Lung (tissue), 12 donors: ENCODE results near the gene PIGX. TPM values are rescaled to one million over a fixed set of nuclear protein-coding genes. Genes with fewer than 3 reads are reported as not detected.

ENCODE experiments used
- ATAC-seq: fragments of 200-7000 bp; cut with Tn5 transposase; one replicate; pipeline ENCODE4 v1.9.1; 2020; ENCODE audit warnings: moderate number of reproducible peaks; ENCODE audit not compliant: insufficient read depth, low FRiP score
- DNase-seq, 3 donors: peaks; one replicate each; pipeline ENCODE4 v3.0.0-alpha.2; 2013 to 2017
- H3K27ac ChIP-seq, 2 donors: one replicate each; pipeline ENCODE4 v1.5.1; 2013; ENCODE audit warnings: mild to moderate bottlenecking in 2 of 2, moderate library complexity in 2 of 2, control low read depth in 1 of 2, inconsistent platforms in 1 of 2, low read depth in 1 of 2, low read length in 1 of 2
- H3K27me3 ChIP-seq, 3 donors: one replicate each; pipeline ENCODE4 v1.5.1; 2013; ENCODE audit warnings: low read length in 2 of 3; ENCODE audit not compliant: control insufficient read depth in 3 of 3, insufficient read depth in 3 of 3
- H3K36me3 ChIP-seq, 4 donors: one replicate each; pipeline ENCODE4 v1.5.1; 2013; ENCODE audit warnings: low read length in 4 of 4, mild to moderate bottlenecking in 1 of 4, moderate library complexity in 1 of 4; ENCODE audit not compliant: control insufficient read depth in 4 of 4, insufficient read depth in 4 of 4
- H3K4me1 ChIP-seq, 5 donors: one replicate each; pipeline ENCODE4 v1.5.1; 2013; ENCODE audit warnings: low read length in 5 of 5, mild to moderate bottlenecking in 2 of 5, moderate library complexity in 1 of 5; ENCODE audit not compliant: control insufficient read depth in 5 of 5, insufficient read depth in 5 of 5
- H3K4me3 ChIP-seq: one replicate; pipeline ENCODE4 v1.5.1; 2013; ENCODE audit warnings: mild to moderate bottlenecking, control low read depth, moderate library complexity
- H3K9ac ChIP-seq, 2 donors: one replicate each; pipeline ENCODE4 v1.5.1; 2013; ENCODE audit warnings: low read length in 2 of 2, control low read depth in 1 of 2; ENCODE audit not compliant: insufficient read depth in 1 of 2
- H3K9me3 ChIP-seq, 4 donors: one replicate each; pipeline ENCODE4 v1.5.1; 2013; ENCODE audit warnings: low read length in 3 of 4, mild to moderate bottlenecking in 1 of 4, moderate library complexity in 1 of 4; ENCODE audit not compliant: control insufficient read depth in 4 of 4, insufficient read depth in 3 of 4
- WGBS, 2 donors: extraction: QIAGEN DNeasy Blood & Tissue Kit; methylation state at CpG; one replicate each; pipeline ENCODE4 v1.1.7; 2013; 5-methylcytosine and 5-hydroxymethylcytosine counted together
- polyA plus RNA-seq, 2 donors: library from polyadenylated mRNA; stranded (reverse); fragments of 200-250 nt; gene quantifications; one replicate each; pipeline ENCODE4 v1.2.1, GENCODE V29; 2013
- total RNA-seq, 2 donors: library from RNA; depleted of rRNA in 1 of 2; stranded (reverse); fragments of >200 nt in 1 of 2; gene quantifications; one replicate each; pipeline ENCODE4 v1.2.1, GENCODE V29; 2014 to 2021
- TF ChIP-seq, protein P1 (sequence below): IDR thresholded peaks from 2 replicates; pipeline ENCODE4 v1.5.1; 2012; ENCODE audit warnings: mild to moderate bottlenecking; ENCODE audit errors: control extremely low read depth, extremely low read depth
- donor health status: control.
- donor health status: control.
- donor health status: Bipolar disorder and iron deficiency.
- donor health status: healthy.
- donor health status: DM: yes; HTN: yes; CAD: no.

Gene PIGX
- total and polyA plus RNA-seq, 4 donors = 8.4 to 20.4 (median 15.5) TPM

GRCh38 chr3:196706327-196706726, 5.8 kb upstream of the PIGX start:
- TF ChIP-seq, protein P1, sequence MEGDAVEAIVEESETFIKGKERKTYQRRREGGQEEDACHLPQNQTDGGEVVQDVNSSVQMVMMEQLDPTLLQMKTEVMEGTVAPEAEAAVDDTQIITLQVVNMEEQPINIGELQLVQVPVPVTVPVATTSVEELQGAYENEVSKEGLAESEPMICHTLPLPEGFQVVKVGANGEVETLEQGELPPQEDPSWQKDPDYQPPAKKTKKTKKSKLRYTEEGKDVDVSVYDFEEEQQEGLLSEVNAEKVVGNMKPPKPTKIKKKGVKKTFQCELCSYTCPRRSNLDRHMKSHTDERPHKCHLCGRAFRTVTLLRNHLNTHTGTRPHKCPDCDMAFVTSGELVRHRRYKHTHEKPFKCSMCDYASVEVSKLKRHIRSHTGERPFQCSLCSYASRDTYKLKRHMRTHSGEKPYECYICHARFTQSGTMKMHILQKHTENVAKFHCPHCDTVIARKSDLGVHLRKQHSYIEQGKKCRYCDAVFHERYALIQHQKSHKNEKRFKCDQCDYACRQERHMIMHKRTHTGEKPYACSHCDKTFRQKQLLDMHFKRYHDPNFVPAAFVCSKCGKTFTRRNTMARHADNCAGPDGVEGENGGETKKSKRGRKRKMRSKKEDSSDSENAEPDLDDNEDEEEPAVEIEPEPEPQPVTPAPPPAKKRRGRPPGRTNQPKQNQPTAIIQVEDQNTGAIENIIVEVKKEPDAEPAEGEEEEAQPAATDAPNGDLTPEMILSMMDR = no peak
- Histone ChIP-seq H3K27ac (no peak overlapping the region), H3K4me1 (peaks cover 0 to 2% (median 0%) of the 10 kb centered on the region in 5 donors), H3K27me3 (no peaks in the 10 kb centered on the region), H3K9me3 (no peaks in the 10 kb centered on the region), H3K9ac (no peak overlapping the region), H3K36me3 (no peaks in the 10 kb centered on the region), H3K4me3 (no peak overlapping the region)
- ATAC-seq (no peak), DNase-seq (no peak)
- 30 to 65% methylated on average over 5 of the region's 5 CpGs for WGBS, 2 donors

GRCh38 chr3:196706731-196707130, 5.4 kb upstream of the PIGX start:
- TF ChIP-seq, protein P1 = no peak
- WGBS, 2 donors = 93 to 99% methylated on average over 4 of the region's 4 CpGs
- no peak overlapping the region for H3K27ac ChIP-seq

DNA sequence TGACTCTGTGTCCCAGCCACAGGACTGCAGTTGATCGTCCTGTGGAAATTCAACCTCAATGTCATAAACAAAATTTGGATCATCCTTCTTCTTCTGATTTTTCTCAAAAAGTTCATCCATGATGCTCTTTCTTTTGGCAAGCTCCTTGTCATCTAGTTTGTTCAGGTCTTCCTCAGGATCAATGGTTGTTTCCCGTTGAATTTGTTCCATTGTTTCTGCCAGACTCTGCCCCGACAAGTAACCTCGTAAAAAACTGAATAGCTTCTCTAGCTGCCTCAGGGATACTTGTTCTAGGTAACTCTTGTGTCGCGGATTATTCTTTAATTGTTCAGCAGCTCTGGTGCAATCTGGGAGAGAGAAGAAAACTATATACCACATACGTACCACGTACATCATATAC, 4.6 kb upstream of the PIGX start:
- Histone ChIP-seq H3K4me3 (no peak overlapping the region), H3K27ac (no peak overlapping the region), H3K4me1 (peaks cover 0 to 7% (median 0%) of the 10 kb centered on the region in 5 donors), H3K36me3 (no peaks in the 10 kb centered on the region), H3K9me3 (no peaks in the 10 kb centered on the region), H3K27me3 (no peaks in the 10 kb centered on the region), H3K9ac (no peak overlapping the region)
- DNase-seq (no peak), ATAC-seq (no peak)
- TF ChIP-seq, protein P1 = no peak
- 93 to 95% methylated on average over 8 of the region's 8 CpGs for whole genome bisulfite sequencing, 2 donors

More at GRCh38 chr3:196706731-196707130, 5.4 kb upstream of the PIGX start:
- no peak for DNase-seq
- Histone ChIP-seq H3K27me3 (no peaks in the 10 kb centered on the region), H3K4me1 (peaks cover 0 to 6% (median 0%) of the 10 kb centered on the region in 5 donors), H3K9ac (no peak overlapping the region), H3K9me3 (no peaks in the 10 kb centered on the region), H3K36me3 (no peaks in the 10 kb centered on the region), H3K4me3 (no peak overlapping the region)
- no peak for ATAC-seq

GRCh38 chr3:196708467-196708866, 3.7 kb upstream of the PIGX start:
- TF ChIP-seq, protein P1 = no peak
- WGBS, 2 donors = 77 to 80% methylated on average over 7 of the region's 7 CpGs
- Histone ChIP-seq H3K9me3 (no peaks in the 10 kb centered on the region), H3K27me3 (no peaks in the 10 kb centered on the region), H3K9ac (no peak overlapping the region), H3K36me3 (no peaks in the 10 kb centered on the region), H3K4me1 (peaks cover 0 to 12% (median 0%) of the 10 kb centered on the region in 5 donors), H3K4me3 (no peak overlapping the region), H3K27ac (no peak overlapping the region)
- ATAC-seq (no peak), DNase-seq (no peak)
